Smooth muscle cell (in vitro differentiated cells): ENCODE data around the gene ZBTB20. TPM values are rescaled to one million over a fixed set of nuclear protein-coding genes. Genes with fewer than 3 reads are reported as not detected.

ENCODE experiments used
- DNase-seq: peaks from one replicate; lab custom pipeline; 2025; ENCODE audit not compliant: unreplicated experiment; lab: John Stamatoyannopoulos, UW
- H2AFZ ChIP-seq: fragments of 200-600 bp; sonication (generic); 2 replicates; pipeline ENCODE4 v1.6.0; 2016; ENCODE audit warnings: antibody characterized with exemption, low read depth, mild to moderate bottlenecking
- H3F3A ChIP-seq: fragments of 200-600 bp; sonication (generic); 2 replicates; pipeline ENCODE4 v1.6.0; 2017; ENCODE audit warnings: antibody characterized with exemption, low read depth
- H3K27ac ChIP-seq: fragments of 200-600 bp; sonication (generic); 2 replicates; pipeline ENCODE4 v1.5.1; 2016; ENCODE audit warnings: low read depth, mild to moderate bottlenecking
- H3K27me3 ChIP-seq: fragments of 200-600 bp; sonication (generic); 2 replicates; pipeline ENCODE4 v1.6.1; 2016; ENCODE audit warnings: low read depth, mild to moderate bottlenecking
- H3K36me3 ChIP-seq: fragments of 200-600 bp; sonication (generic); 2 replicates; pipeline ENCODE4 v1.5.1; 2016; ENCODE audit warnings: low read depth
- H3K4me1 ChIP-seq: fragments of 200-600 bp; sonication (generic); 2 replicates; pipeline ENCODE4 v1.5.1; 2016; ENCODE audit warnings: low read depth
- H3K4me2 ChIP-seq: fragments of 200-600 bp; sonication (generic); 2 replicates; pipeline ENCODE4 v1.6.0; 2016; ENCODE audit warnings: mild to moderate bottlenecking
- H3K4me3 ChIP-seq: fragments of 200-600 bp; sonication (generic); 2 replicates; pipeline ENCODE4 v1.5.1; 2016; ENCODE audit warnings: mild to moderate bottlenecking
- H3K79me2 ChIP-seq: fragments of 200-600 bp; sonication (generic); 2 replicates; pipeline ENCODE4 v1.6.0; 2016; ENCODE audit warnings: low read depth, mild to moderate bottlenecking
- H3K9ac ChIP-seq: fragments of 200-600 bp; sonication (generic); 2 replicates; pipeline ENCODE4 v1.6.0; 2016; ENCODE audit warnings: low read depth
- H3K9me3 ChIP-seq: fragments of 200-600 bp; sonication (generic); replicated peaks from 2 replicates; pipeline ENCODE4 v1.5.1; 2016; ENCODE audit warnings: low read depth
- H4K20me1 ChIP-seq: fragments of 200-600 bp; sonication (generic); 2 replicates; pipeline ENCODE4 v1.6.0; 2016; ENCODE audit warnings: low read depth
- CTCF ChIP-seq: fragments of 200-600 bp; sonication (generic); IDR thresholded peaks from 2 replicates; pipeline ENCODE4 v1.5.1; 2017; ENCODE audit warnings: borderline replicate concordance, mild to moderate bottlenecking, antibody characterized with exemption; ENCODE audit not compliant: insufficient read depth, poor library complexity, severe bottlenecking
- WGBS: methylation state at CpG from one replicate; pipeline ENCODE4 v1.1.7; 2016; ENCODE audit warnings: low lambda C conversion rate; 5-methylcytosine and 5-hydroxymethylcytosine counted together
- polyA plus RNA-seq: library from polyadenylated mRNA; unstranded; fragments of >200 nt; fragmentation: Nextera tagmentation; extraction: Ambion mirVana; gene quantifications from 2 replicates; pipeline ENCODE4 v1.2.1, GENCODE V29; 2016
- total RNA-seq: library from RNA; depleted of rRNA; stranded (reverse); fragments of >200 nt; gene quantifications from 2 replicates; pipeline ENCODE4 v1.2.3, GENCODE V29; 2014

The ZBTB20 gene
- total and polyA plus RNA-seq, 2 experiments from 2014 or later = 4.9 to 6.8 TPM

GRCh38 chr3:114299421-114299820 lies 847.7 kb downstream of the ZBTB20 start:
- WGBS = 77% methylated on average over 13 of the region's 13 CpGs
- Histone ChIP-seq H3K4me2 (no peak overlapping the region), H3K9me3 (no peaks in the 10 kb centered on the region), H2AFZ (no peak overlapping the region), H3K9ac (no peak overlapping the region), H3F3A (no peaks in the 10 kb centered on the region), H3K27me3 (no peaks in the 10 kb centered on the region), H3K4me1 (no peaks in the 10 kb centered on the region), H3K4me3 (no peak overlapping the region), H4K20me1 (no peaks in the 10 kb centered on the region), H3K27ac (no peak overlapping the region), H3K36me3 (no peaks in the 10 kb centered on the region), H3K79me2 (no peaks in the 10 kb centered on the region)
- DNase-seq = no peak
- peak; percentile 19 for TF ChIP-seq CTCF

- WGBS = 89% methylated on average over 2 of the region's 2 CpGs
- H3K79me2 ChIP-seq = no peaks in the 10 kb centered on the region
- no peaks in the 10 kb centered on the region for H3K9me3 ChIP-seq
- no peaks in the 10 kb centered on the region for H3K27me3 ChIP-seq
- no peak for TF ChIP-seq CTCF
- DNase-seq = no peak
- H3F3A ChIP-seq = no peaks in the 10 kb centered on the region
- no peak overlapping the region for H3K9ac ChIP-seq
- no peak overlapping the region for H2AFZ ChIP-seq
- no peak overlapping the region for H3K4me2 ChIP-seq
- H3K36me3 ChIP-seq = no peaks in the 10 kb centered on the region
- no peaks in the 10 kb centered on the region for H3K4me1 ChIP-seq
- no peak overlapping the region for H3K4me3 ChIP-seq
- no peaks in the 10 kb centered on the region for H4K20me1 ChIP-seq
- H3K27ac ChIP-seq = no peak overlapping the region
These were observed 851.1 kb downstream of the ZBTB20 start for GRCh38 chr3:114295946-114296345.

- no peak for DNase-seq
- Histone ChIP-seq H3K4me1 (no peaks in the 10 kb centered on the region), H4K20me1 (no peaks in the 10 kb centered on the region), H3K9ac (no peak overlapping the region), H3K4me3 (no peak overlapping the region), H3F3A (no peaks in the 10 kb centered on the region), H3K27me3 (no peaks in the 10 kb centered on the region), H3K9me3 (no peaks in the 10 kb centered on the region), H3K4me2 (no peak overlapping the region), H2AFZ (no peak overlapping the region), H3K36me3 (no peaks in the 10 kb centered on the region), H3K27ac (no peak overlapping the region), H3K79me2 (no peaks in the 10 kb centered on the region)
- 82% methylated on average over 6 of the region's 6 CpGs for WGBS
- no peak for TF ChIP-seq CTCF
These were observed 852.1 kb downstream of the ZBTB20 start for GRCh38 chr3:114294940-114295480.

- Histone ChIP-seq H3K27me3 (no peaks in the 10 kb centered on the region), H2AFZ (no peak within 1 kb of the TSS), H3K36me3 (no peaks in the 10 kb centered on the region), H3K4me1 (no peaks in the 10 kb centered on the region), H3K9me3 (no peaks in the 10 kb centered on the region), H3F3A (no peaks in the 10 kb centered on the region), H3K79me2 (no peaks in the 10 kb centered on the region), H3K27ac (no peak within 1 kb of the TSS), H4K20me1 (no peaks in the 10 kb centered on the region), H3K4me2 (no peak within 1 kb of the TSS), H3K9ac (no peak within 1 kb of the TSS), H3K4me3 (no peak within 1 kb of the TSS)
- DNase-seq = no peak
- no peak for TF ChIP-seq CTCF
- 93% methylated on average over 7 of the region's 7 CpGs for WGBS
These were observed 853.1 kb downstream of the ZBTB20 start, which contains the start of gene TIGIT for GRCh38 chr3:114293838-114294535. TIGIT (plus strand) TSS chr3:114294028; CDS start chr3:114294062, 34 bp downstream.
